Renal pelvis (tissue), 4 donors: ENCODE measurements around the gene PUM2. TPM values are rescaled to one million over a fixed set of nuclear protein-coding genes. Genes with fewer than 3 reads are reported as not detected.

Source experiments
- DNase-seq: peaks from one replicate; pipeline ENCODE4 v3.0.0-alpha.2; 2013
- polyA plus RNA-seq, 3 donors: library from polyadenylated mRNA; unstranded; fragments of 120-200 nt; gene quantifications; one replicate each; pipeline ENCODE4 v1.2.1, GENCODE V29; 2013; ENCODE audit not compliant: insufficient read length in 3 of 3

Gene PUM2
- polyA plus RNA-seq, 3 donors, result 91.5 to 111 (median 102) TPM

DNA sequence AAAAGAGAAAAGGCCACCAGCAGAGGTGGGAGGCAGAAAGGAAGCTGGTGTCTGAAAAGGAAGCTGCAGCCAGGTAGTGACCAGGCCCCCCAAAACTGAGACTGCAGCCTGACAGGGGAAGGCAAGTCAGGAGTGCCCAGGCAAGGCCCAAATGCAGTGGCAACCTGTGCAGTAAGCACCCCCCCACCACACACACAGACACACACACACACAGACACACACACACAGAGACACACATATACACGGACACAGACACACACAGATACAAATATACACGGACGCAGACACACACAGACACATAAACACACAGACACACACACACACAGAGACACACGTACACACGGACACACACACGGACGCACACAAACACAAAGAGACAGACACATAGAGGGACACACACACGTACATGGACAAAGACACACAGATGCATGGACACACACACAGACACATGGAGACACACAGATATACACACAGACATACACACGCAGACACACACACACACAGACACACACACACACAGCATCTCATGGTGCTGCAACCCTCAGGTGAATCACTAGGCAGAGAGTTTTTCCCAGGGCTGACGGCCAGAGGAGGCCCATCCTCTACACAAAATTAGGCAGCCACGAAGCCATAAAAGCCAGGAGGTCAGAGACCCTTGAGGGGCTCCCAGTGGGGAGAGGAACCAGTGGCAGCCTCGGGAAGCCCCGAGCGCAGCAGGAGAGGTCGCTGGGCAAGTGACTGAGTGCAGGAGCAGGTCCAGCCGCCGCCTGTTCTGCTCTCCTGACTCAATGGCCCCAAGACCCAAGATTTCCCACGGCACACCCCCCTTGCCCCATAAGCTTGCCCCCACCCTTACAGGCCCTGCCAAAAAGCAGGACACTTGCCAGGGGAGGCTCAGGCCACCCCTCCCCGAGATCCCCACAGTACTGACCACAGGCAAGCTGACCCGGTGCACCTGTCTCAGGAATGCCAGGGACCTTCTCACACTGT lies 132.0 kb downstream of the PUM2 start:
- no peak for DNase-seq

GRCh38 chr2:20217041-20217970 lies 133.3 kb downstream of the PUM2 start:
- no peak for DNase-seq

GRCh38 chr2:20216130-20217025 lies 134.3 kb downstream of the PUM2 start:
- DNase-seq, result no peak

- no peak for DNase-seq
Observed at GRCh38 chr2:20215183-20216040, 135.2 kb downstream of the PUM2 start.

GRCh38 chr2:20214566-20215182 lies 136.0 kb downstream of the PUM2 start:
- no peak for DNase-seq

DNA sequence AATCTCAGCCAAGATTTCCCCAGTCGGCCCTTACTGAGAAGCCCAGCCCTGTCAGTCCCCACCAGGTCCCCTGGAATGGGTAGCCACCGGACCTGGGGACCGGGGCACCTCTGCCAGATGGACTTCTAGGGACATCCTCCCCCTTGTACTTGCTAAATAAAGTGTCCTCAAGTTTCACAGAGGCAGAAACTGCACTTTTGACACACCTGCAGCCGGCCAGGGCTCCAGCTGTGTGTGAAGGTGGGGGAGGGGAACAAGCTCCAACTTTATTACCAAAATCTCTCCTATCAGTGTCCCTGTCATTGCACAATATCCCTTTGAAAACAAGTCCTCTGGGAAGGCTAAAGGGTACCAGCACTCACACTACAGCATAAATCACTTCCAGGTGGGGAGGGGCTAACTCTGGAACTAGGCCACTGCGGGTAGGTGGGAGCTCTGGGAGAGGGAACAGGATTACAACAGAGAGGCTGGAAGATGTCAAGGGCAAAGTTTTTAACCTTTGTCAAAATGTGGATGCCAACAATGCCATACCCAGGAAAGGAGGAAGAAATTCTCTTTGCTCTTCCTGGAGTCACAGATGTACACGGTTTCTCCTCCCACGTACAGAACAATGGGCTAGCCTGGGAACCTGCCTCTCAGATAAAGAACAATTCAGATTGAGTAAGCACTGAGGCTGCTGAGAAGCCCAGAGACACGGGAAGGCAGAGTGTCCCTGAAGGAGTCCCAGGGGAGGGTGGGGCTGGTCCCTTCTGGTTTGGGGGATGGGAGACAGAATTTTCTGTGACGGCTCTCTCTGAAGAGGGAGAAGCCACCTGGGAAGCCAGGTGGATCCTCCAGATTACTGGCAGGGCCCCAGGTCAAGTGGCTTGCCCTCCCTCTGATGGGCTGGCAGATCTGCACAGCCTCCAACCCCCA lies 136.7 kb downstream of the PUM2 start:
- DNase-seq, result no peak

GRCh38 chr2:20212871-20213503 lies 137.7 kb downstream of the PUM2 start:
- DNase-seq, result no peak

- DNase-seq, result peak; percentile 79
Observed at GRCh38 chr2:20212459-20212870, 138.2 kb downstream of the PUM2 start.

- DNase-seq, result no peak
Observed at GRCh38 chr2:20211860-20212458, 138.7 kb downstream of the PUM2 start.

DNA sequence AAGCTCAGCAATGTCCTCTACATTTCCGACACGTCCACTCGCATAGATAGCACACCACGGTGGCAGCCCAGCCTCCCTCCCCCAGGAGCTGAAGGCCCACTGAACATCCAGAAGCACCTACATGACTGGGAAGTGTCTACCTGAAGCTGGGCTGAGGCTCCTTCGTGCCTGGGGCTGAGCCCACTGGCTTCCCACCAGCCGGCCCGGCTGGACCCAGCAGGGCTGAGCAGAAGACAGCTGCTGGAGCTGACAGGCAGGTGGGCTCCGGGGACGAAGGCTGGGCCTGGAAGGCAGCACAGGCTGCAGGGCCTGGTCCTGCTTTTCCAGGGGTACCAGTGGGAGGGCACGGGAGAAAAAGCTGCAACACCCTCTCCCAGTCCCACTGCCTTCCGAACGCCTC lies 139.2 kb downstream of the PUM2 start:
- DNase-seq, result no peak

GRCh38 chr2:20210462-20210861 lies 140.2 kb downstream of the PUM2 start:
- DNase-seq, result no peak

GRCh38 chr2:20209373-20210109 lies 141.1 kb downstream of the PUM2 start:
- no peak for DNase-seq

DNA sequence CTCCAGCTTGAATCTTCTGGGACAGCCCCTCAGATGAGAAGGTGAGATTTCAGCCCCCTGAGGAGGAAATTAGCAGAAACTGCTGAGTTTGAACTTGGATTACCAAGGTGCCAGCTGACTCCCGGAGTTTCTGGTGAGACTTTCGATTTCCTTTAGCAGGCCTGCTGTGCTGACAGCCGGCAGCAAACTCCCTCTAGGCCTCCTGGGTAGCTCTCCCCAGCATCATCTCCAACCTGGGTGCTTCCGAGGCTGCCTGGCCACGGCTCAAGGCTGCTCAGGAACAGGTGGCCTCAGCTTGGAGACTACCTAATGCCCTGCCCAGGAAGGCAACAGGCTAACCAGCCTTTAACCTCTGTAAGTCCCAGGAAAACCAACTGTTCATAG lies 142.2 kb downstream of the PUM2 start:
- no peak for DNase-seq

DNA sequence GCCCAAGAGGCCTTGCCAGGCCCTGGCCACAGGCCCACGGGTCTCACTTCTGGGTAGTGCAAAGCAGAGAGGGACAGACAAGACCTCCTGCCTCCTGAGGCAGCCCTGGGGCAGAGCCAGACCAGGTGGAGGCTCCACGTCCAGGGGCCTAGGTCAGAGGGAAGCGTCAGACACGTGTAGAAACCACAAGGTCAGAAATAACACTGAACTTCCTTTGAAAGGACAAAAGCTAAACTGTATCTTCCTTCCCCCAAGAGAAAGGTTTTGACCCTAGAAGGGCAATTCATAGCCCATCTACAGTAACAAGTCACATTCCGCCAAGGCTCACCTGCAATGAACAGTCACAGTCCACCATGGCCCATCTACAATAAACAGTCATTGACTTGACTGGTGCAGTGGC lies 143.6 kb downstream of the PUM2 start:
- no peak for DNase-seq

GRCh38 chr2:20205915-20206524 lies 144.6 kb downstream of the PUM2 start:
- DNase-seq, result no peak

GRCh38 chr2:20205069-20205468 lies 145.6 kb downstream of the PUM2 start:
- no peak for DNase-seq
